Measurements from ENCODE around the gene SLCO4C1.

Gene SLCO4C1

DNA sequence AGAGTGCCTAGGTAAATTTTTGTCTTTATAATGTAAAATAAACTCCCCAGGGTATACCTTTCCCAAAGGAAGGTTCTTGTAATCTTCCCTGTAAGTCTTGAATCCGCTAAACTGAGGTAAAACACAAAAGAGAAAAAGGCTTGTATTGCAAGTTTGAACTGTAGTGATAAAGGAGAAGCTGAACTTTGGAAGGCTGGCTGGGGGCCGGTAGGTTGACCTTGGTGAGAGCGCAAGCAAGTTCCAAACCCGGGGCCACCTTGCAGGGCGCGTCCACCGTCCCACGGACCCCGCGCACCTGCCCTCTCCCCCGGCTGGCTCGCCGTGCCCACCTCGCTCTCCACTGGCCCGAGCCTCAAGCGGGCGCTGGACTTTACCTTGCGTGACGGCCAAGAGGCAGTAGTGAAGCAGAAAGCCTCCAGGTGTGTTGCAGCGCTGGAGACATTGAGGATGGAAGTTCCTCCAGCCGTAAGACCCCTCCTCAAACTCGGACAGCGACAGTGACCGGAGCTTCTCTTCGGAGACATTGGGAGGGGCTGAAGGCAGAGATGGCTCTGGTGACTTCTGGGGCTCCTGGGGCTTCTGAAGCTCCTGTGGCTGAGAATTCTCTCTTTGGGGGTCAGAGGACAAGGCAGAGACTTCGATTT, 428 bp downstream of the SLCO4C1 start:
- H3K4me1 ChIP-seq (ENCODE audit: insufficient read depth, low read length) = no peaks in the 10 kb centered on the region
- H3K27me3 ChIP-seq (ENCODE audit: insufficient read depth, low read length, poor library complexity) = no peaks in the 10 kb centered on the region
- DNase-seq = no peak
- no peak for ATAC-seq (ENCODE audit: insufficient read depth, low read depth)
- H3K27ac ChIP-seq (ENCODE audit: low read length) = no peak overlapping the region
- TF ChIP-seq EZH2 (IDR thresholded peaks at IDR 0.05; ENCODE audit: borderline replicate concordance, low read depth, low read length, severe bottlenecking) = no peak
- TF ChIP-seq, protein P1, sequence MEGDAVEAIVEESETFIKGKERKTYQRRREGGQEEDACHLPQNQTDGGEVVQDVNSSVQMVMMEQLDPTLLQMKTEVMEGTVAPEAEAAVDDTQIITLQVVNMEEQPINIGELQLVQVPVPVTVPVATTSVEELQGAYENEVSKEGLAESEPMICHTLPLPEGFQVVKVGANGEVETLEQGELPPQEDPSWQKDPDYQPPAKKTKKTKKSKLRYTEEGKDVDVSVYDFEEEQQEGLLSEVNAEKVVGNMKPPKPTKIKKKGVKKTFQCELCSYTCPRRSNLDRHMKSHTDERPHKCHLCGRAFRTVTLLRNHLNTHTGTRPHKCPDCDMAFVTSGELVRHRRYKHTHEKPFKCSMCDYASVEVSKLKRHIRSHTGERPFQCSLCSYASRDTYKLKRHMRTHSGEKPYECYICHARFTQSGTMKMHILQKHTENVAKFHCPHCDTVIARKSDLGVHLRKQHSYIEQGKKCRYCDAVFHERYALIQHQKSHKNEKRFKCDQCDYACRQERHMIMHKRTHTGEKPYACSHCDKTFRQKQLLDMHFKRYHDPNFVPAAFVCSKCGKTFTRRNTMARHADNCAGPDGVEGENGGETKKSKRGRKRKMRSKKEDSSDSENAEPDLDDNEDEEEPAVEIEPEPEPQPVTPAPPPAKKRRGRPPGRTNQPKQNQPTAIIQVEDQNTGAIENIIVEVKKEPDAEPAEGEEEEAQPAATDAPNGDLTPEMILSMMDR (IDR thresholded peaks at IDR 0.05; ENCODE audit: borderline replicate concordance, extremely low read depth, low read length, poor library complexity, severe bottlenecking) = no peak
- no peaks in the 10 kb centered on the region for H3K79me2 ChIP-seq (ENCODE audit: insufficient read depth, low read length)
- H3K4me3 ChIP-seq (ENCODE audit: low read depth in 1 of 2, low read length in 2 of 2) = no peak overlapping the region
- no peak overlapping the region for H3K9ac ChIP-seq (ENCODE audit: low read depth, low read length)
- H3K4me2 ChIP-seq (ENCODE audit: insufficient read depth, low read length) = no peak overlapping the region
- H2AFZ ChIP-seq (ENCODE audit: low read depth, low read length) = no peak overlapping the region
- no peaks in the 10 kb centered on the region for H4K20me1 ChIP-seq (ENCODE audit: insufficient read depth, low read length)
- no peaks in the 10 kb centered on the region for H3K36me3 ChIP-seq (ENCODE audit: insufficient read depth, low read length)
- H3K9me3 ChIP-seq (ENCODE audit: insufficient read depth, low read length, severe bottlenecking) = no peaks in the 10 kb centered on the region

DNA sequence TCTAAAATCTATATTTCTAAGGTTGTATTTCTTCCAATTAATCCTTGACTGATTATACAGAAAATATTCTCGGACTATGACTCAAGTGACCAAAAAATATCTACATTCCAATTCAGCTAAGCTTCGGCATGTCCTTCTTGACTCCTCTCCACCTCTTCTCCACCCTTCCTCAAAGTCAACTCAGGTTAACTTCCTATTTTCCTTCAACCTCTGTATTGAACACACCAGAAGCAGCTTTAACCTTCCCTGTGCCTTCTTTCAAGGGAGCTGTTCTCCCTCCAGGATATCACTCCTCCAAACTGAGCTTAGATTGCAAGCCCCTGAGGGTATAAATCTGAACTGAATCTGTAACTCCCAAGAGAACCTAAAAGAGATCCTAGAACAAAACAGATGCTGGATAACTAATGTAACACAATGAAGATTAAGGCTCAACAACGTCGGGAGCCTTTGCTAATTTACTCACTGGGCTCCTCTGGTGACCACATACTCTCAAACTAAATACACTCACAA, 1.1 kb downstream of the SLCO4C1 start:
- no peak overlapping the region for H3K4me2 ChIP-seq (ENCODE audit: insufficient read depth, low read length)

DNA sequence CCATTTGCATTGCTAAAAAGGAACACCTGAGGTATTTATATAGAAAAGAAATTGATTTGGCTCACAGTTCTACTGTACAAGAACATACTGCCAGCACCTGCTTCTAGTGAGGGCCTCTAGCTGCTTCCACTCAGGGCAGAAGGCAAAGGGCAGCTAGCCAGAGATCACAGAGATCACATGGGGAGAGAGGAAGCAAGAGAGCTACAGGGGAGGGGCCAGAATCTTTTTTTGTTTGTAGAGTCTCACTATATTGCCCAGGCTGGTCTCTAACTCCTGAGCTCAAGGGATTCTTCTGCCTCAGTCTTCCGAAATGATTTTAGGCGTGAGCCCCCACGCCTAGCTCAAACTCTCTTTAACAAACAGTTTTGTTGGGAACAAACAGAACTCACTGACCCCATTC, 6.1 kb downstream of the SLCO4C1 start:
- no peaks in the 10 kb centered on the region for H3K27me3 ChIP-seq (ENCODE audit: insufficient read depth, low read length, poor library complexity)
- no peak for TF ChIP-seq EZH2 (IDR thresholded peaks at IDR 0.05; ENCODE audit: borderline replicate concordance, low read depth, low read length, severe bottlenecking)
- TF ChIP-seq, protein P1 (IDR thresholded peaks at IDR 0.05; ENCODE audit: borderline replicate concordance, extremely low read depth, low read length, poor library complexity, severe bottlenecking) = no peak
- H4K20me1 ChIP-seq (ENCODE audit: insufficient read depth, low read length) = no peaks in the 10 kb centered on the region
- ATAC-seq (ENCODE audit: insufficient read depth, low read depth) (no peak), DNase-seq (no peak)
- H3K9ac ChIP-seq (ENCODE audit: low read depth, low read length) = no peak overlapping the region
- H3K79me2 ChIP-seq (ENCODE audit: insufficient read depth, low read length) = no peaks in the 10 kb centered on the region
- no peaks in the 10 kb centered on the region for H3K4me1 ChIP-seq (ENCODE audit: insufficient read depth, low read length)
- no peak overlapping the region for H3K27ac ChIP-seq (ENCODE audit: low read length)
- H3K4me3 ChIP-seq (ENCODE audit: low read depth in 1 of 2, low read length in 2 of 2) = no peak overlapping the region
- H3K36me3 ChIP-seq (ENCODE audit: insufficient read depth, low read length) = no peaks in the 10 kb centered on the region
- no peak overlapping the region for H3K4me2 ChIP-seq (ENCODE audit: insufficient read depth, low read length)
- H3K9me3 ChIP-seq (ENCODE audit: insufficient read depth, low read length, severe bottlenecking) = no peaks in the 10 kb centered on the region
- no peak overlapping the region for H2AFZ ChIP-seq (ENCODE audit: low read depth, low read length)

More for the DNA sequence above, 1.1 kb downstream of the SLCO4C1 start:
- H3K4me1 ChIP-seq (ENCODE audit: insufficient read depth, low read length) = no peaks in the 10 kb centered on the region
- H2AFZ ChIP-seq (ENCODE audit: low read depth, low read length) = no peak overlapping the region
- no peaks in the 10 kb centered on the region for H4K20me1 ChIP-seq (ENCODE audit: insufficient read depth, low read length)
- DNase-seq (no peak), ATAC-seq (ENCODE audit: insufficient read depth, low read depth) (no peak)
- H3K27me3 ChIP-seq (ENCODE audit: insufficient read depth, low read length, poor library complexity) = no peaks in the 10 kb centered on the region
- no peaks in the 10 kb centered on the region for H3K79me2 ChIP-seq (ENCODE audit: insufficient read depth, low read length)
- TF ChIP-seq, protein P1 (IDR thresholded peaks at IDR 0.05; ENCODE audit: borderline replicate concordance, extremely low read depth, low read length, poor library complexity, severe bottlenecking) = no peak
- no peak for TF ChIP-seq EZH2 (IDR thresholded peaks at IDR 0.05; ENCODE audit: borderline replicate concordance, low read depth, low read length, severe bottlenecking)
- H3K9me3 ChIP-seq (ENCODE audit: insufficient read depth, low read length, severe bottlenecking) = no peaks in the 10 kb centered on the region
- H3K36me3 ChIP-seq (ENCODE audit: insufficient read depth, low read length) = no peaks in the 10 kb centered on the region
- H3K9ac ChIP-seq (ENCODE audit: low read depth, low read length) = no peak overlapping the region
- H3K27ac ChIP-seq (ENCODE audit: low read length) = no peak overlapping the region
- no peak overlapping the region for H3K4me3 ChIP-seq (ENCODE audit: low read depth in 1 of 2, low read length in 2 of 2)

Data from DND-41 (cell line).